ENCODE measurements around the gene FFAR4.

Gene FFAR4

DNA sequence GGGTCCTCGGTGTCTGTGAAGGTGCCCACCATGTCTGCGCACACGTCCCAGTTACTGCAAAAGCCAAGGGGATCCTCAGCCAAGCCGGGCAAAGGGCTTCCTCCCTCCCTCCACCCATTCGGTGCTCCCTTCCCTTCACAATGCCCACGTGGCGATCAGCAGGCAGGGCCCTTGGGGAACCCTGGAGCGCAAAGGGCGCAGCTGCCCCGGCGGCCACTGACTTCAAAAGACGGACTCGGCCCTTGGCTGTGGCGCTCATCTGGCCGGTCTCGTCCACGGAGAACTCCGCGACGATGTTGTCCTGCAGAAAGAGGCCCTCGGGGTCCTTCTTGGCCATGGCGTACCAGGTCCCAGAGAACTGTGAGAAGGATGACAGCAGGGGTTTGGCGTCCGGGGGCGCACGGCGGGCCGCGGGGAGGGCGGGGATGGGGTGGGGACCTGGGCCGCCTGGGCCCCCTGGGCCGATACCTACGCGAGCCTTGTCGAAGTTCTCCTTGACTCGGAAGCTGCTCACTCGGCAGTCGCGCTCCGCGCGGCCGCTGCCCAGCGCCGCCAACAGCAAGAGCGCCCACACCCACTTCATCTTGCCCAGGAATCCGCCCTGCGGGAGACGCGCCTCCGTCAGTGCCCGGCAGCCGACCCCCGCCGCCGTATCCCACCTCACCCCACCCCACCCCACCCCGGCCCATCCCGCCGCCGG lies 34.1 kb downstream of the FFAR4 start:
- no peak for DNase-seq (ENCODE audit: low read depth)

DNA sequence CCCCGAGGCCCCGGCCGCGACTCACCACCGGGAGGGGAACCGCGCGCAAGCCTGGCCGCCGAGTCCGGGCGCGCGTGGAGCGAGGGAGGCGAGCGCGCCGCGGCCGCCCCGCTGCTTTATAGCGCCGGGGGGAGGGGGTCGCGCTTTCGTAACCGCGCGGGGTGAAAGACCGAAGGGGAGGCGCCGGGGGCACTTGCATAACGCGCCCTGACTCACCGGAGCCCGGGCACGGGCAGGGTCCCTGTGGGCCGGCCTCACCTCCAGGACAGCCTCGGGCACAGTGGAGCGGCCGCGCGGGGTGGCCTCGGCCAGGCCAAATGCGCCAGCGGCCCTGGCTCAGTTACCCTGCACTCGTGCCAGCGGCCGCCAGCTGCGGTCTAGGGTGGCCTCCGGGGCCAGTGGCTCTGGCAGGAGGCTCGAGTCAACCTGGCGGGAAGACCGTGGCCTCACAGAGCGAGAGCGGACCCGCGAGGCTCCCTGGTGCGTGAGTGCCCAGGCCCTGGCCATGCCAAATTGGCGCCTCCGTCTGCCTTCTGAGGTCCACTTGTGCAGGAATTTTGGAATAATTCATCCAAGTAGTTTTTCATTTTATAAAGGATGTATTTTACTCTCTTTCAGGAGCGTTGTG lies 34.8 kb downstream of the FFAR4 start, which contains the start of gene RBP4:
RBP4 (minus strand) TSS at position 90 of the 628 bp plus-strand sequence. CDS start 207 bp downstream, outside the sequence.
- no peak for DNase-seq (ENCODE audit: low read depth)

DNA sequence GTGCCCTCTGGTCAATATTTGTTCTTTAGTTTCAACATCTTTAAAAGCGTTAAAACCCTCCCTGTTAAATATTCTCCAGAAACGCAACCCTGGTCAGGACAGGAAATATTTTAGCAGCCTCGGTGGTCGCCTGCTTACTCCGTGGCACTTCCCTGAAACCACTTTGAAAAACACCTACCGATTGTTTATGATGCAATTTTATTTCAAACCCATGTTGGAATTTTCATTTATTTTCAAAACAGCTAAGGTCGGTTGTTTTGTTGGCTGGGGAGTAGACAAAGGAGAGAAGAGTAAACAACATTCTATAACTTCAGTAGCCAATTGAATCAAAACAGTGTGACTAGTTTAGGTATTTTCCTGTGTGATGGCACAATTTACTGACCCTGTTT lies 35.3 kb downstream of the FFAR4 start:
- DNase-seq (ENCODE audit: low read depth): no peak

DNA sequence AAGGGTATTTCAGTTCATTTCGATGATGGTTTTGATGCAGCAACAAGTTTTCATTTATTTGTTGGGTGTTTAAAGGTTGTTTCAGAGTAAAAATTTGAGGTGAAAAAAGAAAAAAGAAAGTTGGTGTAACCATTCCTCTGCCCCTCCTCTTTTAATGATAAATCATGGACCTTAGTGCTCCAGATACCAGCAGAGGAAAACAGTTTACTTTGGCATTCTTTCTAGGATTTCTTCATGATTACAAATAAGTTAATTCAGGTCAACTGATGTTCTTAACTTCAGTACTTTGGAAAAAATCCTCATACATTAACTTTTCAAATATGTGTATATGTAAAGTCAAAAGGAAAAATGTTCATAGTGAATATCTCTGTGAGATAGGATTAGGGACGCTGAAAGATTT lies 36.6 kb downstream of the FFAR4 start:
- DNase-seq (ENCODE audit: low read depth): no peak

DNA sequence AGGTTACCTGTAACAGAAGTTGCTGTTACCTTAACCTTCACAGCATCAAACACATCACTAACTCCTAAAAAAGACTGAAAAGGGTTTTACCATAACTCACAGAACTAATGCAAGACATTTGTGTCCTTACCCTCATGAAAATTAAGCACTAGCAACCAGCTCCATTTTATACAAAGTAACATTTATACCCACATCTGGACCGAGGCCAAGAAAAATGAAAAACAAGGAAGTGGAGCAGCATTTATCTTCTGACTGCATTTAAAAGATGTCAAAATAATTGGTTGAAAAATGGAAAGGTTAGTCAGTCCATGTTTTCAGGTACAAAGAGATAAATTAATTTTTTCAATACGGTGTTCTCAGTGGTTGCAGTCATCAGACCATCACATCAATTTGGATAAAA lies 37.7 kb downstream of the FFAR4 start:
- no peak for DNase-seq (ENCODE audit: low read depth)

DNA sequence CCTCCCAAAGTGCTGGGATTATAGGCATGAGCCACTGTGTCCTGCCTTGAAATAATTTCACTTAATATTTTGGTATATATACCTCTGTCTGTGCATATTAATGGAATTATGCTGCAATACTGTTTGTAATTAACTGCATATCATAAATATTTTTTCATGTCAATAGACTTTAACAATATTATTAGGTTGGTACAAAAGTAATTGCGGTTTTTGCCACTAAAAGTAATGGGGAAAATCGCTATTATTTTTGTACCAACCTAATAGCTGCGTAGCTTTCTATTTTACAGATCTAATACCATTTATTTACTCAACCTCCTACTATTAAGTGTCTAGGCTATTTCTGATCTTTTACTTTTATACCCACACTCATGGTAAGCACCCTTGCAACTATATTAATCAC lies 42.0 kb downstream of the FFAR4 start:
- no peak for DNase-seq (ENCODE audit: low read depth)

DNA sequence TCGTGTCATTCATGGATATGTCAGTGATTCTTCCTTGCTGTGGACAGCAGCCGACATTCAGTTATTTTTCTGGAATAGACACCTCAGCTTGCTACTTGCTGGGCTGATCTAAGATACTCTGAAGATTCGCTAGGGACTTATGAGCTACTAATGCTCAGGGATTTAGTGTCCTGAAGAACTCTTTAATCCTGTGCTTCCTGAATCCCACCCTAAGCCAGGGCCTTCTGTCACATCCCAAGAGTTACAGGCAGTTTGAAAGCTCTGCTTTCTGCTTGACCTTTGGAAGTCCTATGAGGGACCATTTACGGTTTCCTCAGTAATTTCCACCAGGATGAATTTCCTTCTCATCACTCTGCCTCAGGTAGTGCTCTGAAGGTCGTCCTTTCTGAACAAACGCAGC lies 45.8 kb downstream of the FFAR4 start, which contains the start of gene PDE6C:
PDE6C (plus strand) TSS at position 227 of the 400 bp plus-strand sequence. CDS start 189 bp downstream, outside the sequence.
- DNase-seq (ENCODE audit: low read depth): no peak

DNA sequence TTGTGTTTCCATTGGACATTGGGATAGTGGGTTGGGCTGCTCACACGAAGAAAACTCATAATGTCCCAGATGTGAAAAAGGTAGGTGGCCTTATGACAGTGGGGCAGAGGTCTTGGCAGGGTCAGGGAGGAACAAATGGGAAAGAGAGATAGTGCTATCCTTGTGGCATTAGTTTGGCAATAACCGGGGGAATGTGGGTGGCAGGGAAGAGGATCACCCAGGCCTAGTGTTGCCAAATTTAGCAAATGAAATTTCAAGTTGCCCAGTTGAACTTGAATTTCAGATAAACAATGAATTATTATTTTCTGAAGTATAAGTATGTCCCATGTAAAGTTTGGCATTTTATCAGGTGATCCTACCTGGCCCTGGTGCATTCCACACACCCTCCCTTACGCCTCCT lies 46.7 kb downstream of the FFAR4 start:
- DNase-seq (ENCODE audit: low read depth): no peak

DNA sequence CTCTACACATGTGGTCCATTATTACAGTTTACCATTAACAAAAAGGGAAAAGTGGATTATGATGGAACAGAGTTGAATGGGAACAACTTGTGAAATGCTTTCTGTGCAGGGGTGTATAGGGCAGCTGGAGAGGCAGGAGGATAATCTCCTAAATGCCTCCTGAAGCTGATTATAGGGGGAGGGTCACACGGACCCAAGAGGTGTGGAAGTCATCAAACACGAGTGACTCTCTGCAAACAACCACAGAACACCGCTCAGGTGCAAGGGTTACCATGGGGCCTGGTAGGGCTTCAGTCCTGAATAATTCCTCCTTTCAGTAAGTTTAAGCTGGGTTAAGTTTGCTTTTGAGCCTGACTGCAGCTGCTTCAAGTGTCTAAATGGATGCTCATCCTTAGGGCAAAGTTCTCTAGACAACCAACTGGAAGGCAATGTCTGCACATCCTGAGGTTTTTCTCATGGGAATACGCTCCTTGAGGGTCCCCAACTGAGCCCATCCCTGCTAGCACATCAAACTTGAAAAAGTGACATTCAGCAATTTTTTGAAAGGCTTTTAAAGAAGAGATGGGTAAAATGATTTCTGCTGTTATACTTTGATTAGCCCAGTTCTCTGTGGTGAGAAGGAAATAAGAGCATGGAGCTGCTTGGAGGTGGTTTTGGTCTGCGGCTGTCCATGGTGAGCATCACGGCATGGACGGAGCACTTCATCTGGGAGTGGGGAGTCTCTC lies 47.8 kb downstream of the FFAR4 start:
- DNase-seq (ENCODE audit: low read depth): no peak

DNA sequence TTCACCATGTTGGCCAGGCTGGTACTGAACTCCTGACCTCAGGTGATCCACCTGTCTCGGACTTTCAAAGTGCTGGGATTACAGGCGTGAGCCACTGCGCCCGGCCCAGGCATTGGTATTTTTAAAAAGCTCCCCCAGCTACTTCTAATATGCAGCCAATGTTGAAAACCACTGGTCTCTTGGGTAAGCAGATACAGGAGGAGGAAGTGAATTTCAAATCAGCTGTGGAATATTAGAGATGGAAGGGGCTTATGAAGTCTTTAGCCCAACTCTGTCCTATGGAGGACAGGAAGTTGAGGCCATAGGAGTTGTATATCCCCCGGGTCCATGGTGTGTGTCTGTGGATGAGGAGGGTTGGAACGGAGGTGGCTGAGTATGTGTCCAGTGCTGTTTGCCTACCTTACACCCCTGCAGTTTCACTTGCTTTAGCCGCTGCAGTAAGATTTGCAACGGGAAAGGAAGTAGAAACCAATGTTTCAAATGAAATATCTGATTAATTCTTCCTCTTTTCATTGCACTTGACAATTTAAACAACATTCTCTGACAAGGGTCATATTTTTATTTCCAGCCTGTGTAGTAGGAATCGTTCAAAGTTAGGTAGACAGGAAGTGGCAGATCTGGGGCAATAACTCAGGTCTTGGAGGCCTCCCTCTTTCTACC lies 49.2 kb downstream of the FFAR4 start:
- DNase-seq (ENCODE audit: low read depth): no peak

DNA sequence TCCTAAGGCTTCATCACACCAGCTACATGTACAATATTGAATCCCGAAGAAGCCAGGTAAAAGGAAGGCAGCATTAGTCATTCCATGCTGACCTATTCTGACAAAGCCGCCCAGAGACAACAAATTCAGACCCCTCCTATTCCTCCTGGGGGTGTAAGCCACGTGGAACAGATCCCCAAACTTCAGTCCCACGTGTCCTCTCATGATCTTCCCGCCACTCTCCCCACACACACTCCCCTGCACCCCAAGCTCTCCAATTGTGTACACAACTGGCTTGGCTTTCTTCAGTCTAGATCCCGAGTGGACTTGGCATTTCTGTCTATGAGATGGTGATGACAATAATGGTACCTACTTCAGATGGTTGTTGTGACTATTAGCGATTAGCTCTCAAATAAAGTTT lies 54.5 kb downstream of the FFAR4 start:
- no peak for DNase-seq (ENCODE audit: low read depth)

DNA sequence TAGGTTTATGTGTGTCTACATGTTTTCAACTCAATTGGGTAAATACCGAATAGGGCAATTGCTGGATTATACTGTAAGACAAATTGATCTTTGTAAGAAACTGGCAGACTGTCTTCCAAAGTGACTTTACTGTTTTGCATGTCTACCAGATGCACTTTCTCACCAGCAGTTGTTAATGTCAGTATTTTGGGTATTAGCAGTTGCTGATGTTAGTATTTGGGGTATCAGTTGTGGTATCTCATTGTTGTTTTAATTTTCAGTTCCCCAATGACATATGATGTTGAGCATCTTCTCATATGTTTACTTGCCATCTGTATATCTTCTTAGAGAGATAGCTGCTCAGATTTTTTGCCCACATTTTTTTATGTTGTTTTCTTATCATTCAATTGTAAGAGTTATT lies 56.5 kb downstream of the FFAR4 start:
- DNase-seq (ENCODE audit: low read depth): no peak

DNA sequence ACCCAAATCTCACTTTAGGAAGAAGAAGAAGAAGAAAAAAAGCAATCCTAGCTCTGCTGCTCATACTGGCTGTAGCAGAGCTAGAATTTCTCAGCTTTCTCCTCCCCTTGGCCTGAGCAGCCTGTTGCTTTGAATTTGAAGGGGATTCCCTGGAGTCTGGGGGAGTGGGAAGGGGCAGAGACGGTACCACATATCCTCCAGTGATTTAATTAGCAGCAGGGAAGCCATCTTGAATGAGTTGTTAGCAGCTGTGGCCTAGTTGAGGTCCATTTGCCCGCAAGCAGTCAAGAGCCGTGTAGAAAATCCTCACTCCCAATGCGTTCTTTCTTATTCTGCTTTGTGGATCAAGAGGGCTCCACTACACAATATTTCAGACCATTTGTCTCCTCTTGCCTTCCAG lies 62.4 kb downstream of the FFAR4 start:
- DNase-seq (ENCODE audit: low read depth): no peak

DNA sequence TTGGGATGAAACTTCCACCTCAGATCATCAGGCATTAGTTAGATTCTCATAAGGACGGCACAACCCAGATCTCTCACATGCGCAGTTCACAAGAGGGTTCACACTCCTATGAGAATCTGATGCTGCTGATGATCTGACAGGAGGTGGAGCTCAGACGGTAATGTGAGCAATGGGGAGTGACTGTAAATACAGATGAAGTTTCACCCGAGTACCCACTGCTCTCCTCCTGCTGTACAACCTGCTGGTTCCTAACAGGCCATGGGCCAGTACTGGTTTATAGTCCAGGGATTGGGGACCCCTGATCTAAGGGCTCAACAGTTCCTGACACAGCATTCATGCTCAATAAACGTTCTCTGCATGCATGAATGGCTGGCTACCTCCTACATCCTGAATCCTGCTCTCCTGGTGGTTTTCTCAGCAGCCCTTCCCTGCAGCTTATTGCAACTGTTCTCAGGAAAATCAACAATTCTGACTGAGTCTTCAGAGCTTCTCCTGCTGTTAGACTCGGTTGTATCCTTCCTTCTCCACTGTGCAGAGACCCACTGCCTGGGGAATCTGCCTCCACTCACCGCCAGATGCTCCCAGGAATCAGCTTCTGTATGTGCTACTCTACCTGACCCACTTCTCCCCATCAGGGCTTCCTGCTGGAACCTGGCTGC lies 63.3 kb downstream of the FFAR4 start:
- no peak for DNase-seq (ENCODE audit: low read depth)

DNA sequence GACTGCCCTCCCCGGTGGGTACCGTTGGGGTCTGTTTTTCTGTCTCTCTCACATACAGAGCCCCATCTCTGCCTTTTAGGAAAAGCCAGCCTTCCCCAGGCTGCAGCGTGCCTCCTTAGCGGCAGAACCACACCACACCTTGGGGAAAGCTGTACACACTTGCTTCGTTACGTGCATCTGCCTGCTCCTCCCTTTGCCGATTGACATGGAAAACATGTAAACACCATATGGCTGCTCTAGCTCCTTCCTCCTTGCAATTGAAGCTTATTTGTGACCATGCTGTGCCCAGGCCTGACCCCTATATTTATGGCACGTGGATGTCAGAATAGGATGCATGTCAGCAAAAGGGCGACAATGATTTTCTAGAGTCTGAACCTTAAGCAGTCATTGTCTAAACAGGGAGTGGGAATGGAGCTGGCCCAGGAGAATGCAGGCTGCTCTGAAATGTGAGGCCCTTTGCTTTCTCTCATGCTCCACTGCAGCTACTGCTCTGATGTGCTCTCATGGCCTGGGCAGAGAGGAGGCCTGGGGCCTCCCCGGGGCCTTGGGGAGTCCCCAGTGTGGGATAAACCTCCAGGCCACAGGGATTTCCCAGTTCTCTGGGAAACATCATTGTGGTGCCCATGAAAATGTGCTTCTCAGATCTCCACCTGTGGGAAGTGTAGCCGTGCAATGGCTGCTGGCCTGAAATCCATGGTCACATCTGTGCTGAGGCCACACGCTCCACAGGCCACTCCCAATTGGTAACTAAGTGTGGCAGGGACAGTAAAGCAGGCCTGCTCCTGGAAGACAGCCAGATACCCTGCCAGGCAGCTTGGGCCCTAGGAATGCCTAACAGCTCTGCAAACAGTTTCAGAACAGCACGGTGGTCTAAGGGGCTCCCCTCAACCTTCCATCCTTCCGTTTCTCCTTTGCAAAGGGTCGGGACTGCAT lies 64.4 kb downstream of the FFAR4 start:
- DNase-seq (ENCODE audit: low read depth): no peak
